H54 (cell line): ENCODE results near the gene ADD2.

ENCODE experiments used
- DNase-seq: peaks from one replicate; pipeline ENCODE4 v3.0.0; 2011; ENCODE audit warnings: low spot score, mixed read lengths; ENCODE audit not compliant: insufficient read length
- FAIRE-seq: peaks from 3 replicates; lab custom pipeline; 2011; peaks lifted over from hg19 to GRCh38; lab: Jason Lieb, UNC
- POLR2A ChIP-seq: IDR thresholded peaks from 2 replicates; pipeline ENCODE4 v1.6.1; 2011; ENCODE audit warnings: low read depth, mild to moderate bottlenecking, low read length

ADD2 gene

DNA sequence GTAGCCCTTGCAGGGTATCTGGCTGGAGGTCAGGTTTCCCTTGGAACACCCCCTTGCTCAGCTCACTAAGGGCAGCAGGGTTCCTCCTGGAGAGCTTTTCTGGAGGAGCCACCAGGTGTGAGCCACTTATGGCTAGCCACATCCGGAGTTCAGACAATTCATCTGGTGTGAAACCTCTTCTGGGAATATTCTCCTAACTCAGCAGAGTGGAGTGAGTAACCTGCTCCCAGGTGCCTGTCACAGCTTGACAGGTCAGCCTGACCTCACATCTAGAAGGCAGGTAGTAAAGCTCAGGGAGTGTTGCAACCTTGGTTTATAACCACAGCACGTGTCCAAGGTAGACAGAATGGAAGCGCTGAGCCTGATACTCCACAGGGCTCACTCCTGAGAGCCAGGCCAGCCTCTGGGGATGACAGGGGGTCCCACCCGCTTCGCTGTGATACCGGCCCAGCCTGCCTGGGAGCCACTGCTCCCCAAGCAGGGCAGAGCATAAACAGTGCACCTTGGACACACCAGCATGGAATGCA lies 151.8 kb downstream of the ADD2 start:
- FAIRE-seq (no peak), DNase-seq (no peak)
- no peak for TF ChIP-seq POLR2A

DNA sequence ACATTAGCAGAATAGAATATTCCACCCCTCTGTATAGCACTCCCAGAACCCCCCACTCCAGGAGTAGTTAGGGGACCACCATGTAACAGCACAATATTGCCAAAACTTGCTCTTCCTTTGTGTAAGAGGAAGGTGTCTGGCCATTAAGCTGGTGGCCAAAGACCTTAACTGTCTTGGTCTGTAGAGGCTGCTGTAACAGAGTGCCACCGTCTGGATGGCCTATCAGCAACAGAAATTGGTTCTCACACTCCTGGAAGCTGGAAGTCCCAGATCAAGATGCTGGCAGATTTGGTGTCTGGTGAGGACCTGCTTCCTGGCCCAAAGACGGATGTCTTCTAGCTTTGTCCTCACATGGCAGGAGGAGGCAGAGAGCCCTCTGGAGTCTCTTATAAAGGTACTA lies 152.8 kb downstream of the ADD2 start:
- TF ChIP-seq POLR2A, result no peak
- FAIRE-seq (no peak), DNase-seq (no peak)

- FAIRE-seq (no peak), DNase-seq (no peak)
- TF ChIP-seq POLR2A, result no peak
Measured at GRCh38 chr2:70613521-70613920, 154.5 kb downstream of the ADD2 start.

- no peak for DNase-seq
- FAIRE-seq, result no peak
Measured at GRCh38 chr2:70612574-70612973, 155.4 kb downstream of the ADD2 start.

GRCh38 chr2:70608373-70608772 lies 159.6 kb downstream of the ADD2 start:
- DNase-seq (no peak), FAIRE-seq (peak; percentile 27)
- no peak for TF ChIP-seq POLR2A

More at GRCh38 chr2:70612574-70612973, 155.4 kb downstream of the ADD2 start:
- TF ChIP-seq POLR2A, result no peak

DNA sequence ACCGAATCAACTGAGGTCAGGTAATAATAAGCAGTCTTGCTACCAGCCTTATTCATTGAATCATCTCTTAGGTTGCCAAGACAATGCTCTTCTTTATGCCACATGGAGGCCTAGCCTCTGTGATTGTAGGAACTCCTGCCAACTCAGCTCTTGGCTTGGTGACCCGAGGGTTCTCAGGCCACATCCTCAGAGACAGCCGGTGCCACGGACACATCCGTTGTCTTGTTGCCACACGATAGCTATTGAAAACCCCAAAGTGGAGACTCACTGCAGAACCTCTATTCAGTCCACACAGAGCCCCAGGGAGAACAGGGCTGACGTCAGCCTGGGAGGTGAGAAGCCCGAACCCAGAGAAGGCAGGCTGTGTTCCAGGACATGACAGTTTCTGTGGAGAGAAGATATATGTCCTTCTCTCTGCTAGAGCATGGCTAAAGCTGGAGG lies 160.9 kb downstream of the ADD2 start:
- DNase-seq, result peak; percentile 23
- TF ChIP-seq POLR2A, result no peak
- FAIRE-seq, result peak; percentile 95
